Cardiac ventricle fibroblast (primary cell): ENCODE data around the gene PTGER3. TPM values are rescaled to one million over a fixed set of nuclear protein-coding genes. Genes with fewer than 3 reads are reported as not detected.

ENCODE experiments used
- total RNA-seq: library from RNA; depleted of rRNA; stranded (reverse); fragments of >200 nt; gene quantifications from 2 replicates; pipeline ENCODE4 v1.2.3, GENCODE V29; 2015

The PTGER3 gene
- total RNA-seq, result not detected in 2 replicates

DNA sequence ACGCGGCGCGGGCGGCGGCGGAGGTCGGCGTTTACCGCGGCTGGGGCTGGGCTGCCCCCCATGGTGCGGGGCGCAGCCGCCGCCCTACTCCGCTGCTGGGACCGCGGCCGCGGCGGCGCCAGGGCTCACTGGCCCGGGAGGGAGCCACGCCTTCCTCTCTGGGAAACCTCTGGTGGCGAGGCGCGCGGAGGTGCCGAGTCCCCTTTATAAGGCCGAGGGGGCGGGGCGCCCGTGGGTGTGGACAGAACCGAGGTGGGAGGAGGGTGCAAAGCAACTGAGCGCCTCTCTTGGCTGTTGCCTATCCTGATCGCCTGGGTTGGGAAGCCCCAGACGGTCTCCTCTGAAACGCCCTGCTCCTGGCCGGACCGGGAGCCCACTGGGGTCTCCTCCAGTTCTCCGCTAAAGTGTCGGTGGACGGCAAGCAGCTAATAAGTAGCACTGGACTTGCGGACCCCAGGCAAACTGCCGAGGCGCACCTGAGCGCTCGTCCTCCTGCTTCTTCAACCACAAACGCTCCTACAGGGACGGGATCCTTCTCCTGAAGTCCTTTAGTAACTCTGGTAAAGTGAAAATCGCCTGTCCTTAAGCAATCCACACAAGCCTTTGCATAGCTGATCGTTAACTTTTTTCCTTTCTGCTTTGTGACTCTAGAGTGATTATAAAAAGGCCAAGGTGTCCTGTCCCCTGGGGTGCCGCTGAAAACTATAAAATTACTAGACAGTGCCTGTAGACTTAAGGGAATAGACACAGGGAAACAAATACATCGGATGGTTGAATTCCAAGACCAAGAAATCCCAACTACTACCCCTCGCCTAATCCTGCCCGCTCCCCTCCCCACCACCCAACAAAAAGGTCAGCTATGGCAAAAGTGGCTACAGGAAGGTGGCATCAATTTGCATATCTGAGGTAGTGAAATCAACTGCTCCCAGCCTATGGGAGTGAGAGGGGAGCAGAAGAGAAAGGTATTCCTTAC is at the start of gene PTGER3:
Gene PTGER3, minus strand, starts transcription at position 182 of the 973 bp plus-strand sequence. CDS start 239 bp downstream, outside the sequence.

DNA sequence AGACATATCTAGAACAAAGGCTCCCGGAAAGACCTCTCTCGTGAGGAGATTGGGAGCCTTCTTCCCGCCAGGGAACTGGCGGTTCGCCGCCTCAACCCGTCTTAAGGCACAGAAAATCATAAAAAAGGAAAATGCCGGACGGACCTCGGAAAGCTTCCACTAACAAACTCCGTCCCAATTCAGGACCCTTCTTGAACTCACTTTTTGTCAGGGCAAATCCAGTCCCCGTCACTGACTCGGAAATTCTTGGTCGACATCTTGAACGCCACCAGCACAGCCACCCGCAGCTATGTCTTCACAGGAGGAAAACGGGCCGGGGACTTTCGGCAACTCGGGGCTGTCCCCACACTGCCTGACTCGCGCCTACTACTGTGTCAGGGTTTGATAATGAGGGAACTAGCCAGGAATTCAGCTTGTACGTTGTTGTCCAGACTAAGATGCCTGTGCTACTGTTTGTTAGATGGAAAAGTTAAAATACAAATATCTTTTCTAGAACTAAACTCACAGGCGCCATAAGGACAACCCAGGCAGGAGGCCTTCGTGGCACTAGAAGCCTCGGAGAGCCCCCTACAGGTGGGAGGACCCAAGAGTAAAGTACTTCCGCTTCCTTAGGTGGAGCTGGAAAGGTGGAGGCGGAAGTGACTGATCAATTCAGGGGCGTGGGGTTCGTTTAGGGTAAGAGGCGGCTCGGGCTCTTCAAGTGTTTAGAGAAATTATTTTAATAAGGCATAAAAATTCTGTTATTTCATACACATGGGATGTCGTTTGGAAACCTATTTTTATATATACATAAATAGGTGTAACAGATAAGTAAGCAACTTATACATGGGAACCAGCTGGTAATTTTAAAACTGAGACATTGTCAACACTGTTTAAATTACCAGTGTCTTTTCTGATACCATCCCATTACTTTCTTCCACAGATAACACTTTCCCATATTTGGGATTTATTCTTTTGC is 33.4 kb upstream of the PTGER3 start, which contains the start of gene ZRANB2:
Gene ZRANB2, minus strand, starts transcription at position 297 of the 958 bp plus-strand sequence. Its CDS starts 40 bp downstream, at position 257.

Other genes starting within 250 kb of the PTGER3 start
- gene ZRANB2, start 33.2 kb upstream of the PTGER3 start, total RNA-seq, result 29.3 and 32.4 TPM in 2 replicates